GM19452 (cell line): ENCODE measurements around the gene USP1.
A peak's percentile ranks its signal among the peaks of the same experiment; 100 is the strongest.

Source experiments
- ATAC-seq: cut with Tn5 transposase; IDR thresholded peaks from one replicate; pipeline ENCODE4 v1.9.1; 2021; ENCODE audit not compliant: unreplicated experiment

Gene USP1

GRCh38 chr1:62436466-62437272, at the start of gene USP1:
Gene USP1 (plus strand): TSS chr1:62437049. CDS start chr1:62439868, 2,819 bp downstream.
- ATAC-seq, result peak; percentile 72

GRCh38 chr1:62389531-62389930, 47.3 kb upstream of the USP1 start:
- no peak for ATAC-seq

- ATAC-seq, result no peak
Measured at GRCh38 chr1:62390071-62390470, 46.8 kb upstream of the USP1 start.

GRCh38 chr1:62391369-62391971, 45.4 kb upstream of the USP1 start:
- peak; percentile 60 for ATAC-seq

- no peak for ATAC-seq
Measured at GRCh38 chr1:62392951-62393350, 43.9 kb upstream of the USP1 start.

GRCh38 chr1:62394646-62395045, 42.2 kb upstream of the USP1 start:
- no peak for ATAC-seq

- ATAC-seq, result no peak
Measured at GRCh38 chr1:62395291-62395690, 41.6 kb upstream of the USP1 start.

GRCh38 chr1:62396871-62397270, 40.0 kb upstream of the USP1 start:
- ATAC-seq, result no peak

GRCh38 chr1:62397301-62397700, 39.5 kb upstream of the USP1 start:
- no peak for ATAC-seq

- no peak for ATAC-seq
Measured at GRCh38 chr1:62398377-62398776, 38.5 kb upstream of the USP1 start.

- ATAC-seq, result no peak
Measured at GRCh38 chr1:62401034-62401760, 35.7 kb upstream of the USP1 start.

- no peak for ATAC-seq
Measured at GRCh38 chr1:62405247-62405646, 31.6 kb upstream of the USP1 start.

- ATAC-seq, result no peak
Measured at GRCh38 chr1:62406576-62406975, 30.3 kb upstream of the USP1 start.

GRCh38 chr1:62407398-62408009, 29.3 kb upstream of the USP1 start:
- no peak for ATAC-seq

GRCh38 chr1:62415687-62416086, 21.2 kb upstream of the USP1 start:
- no peak for ATAC-seq

- no peak for ATAC-seq
Measured at GRCh38 chr1:62417351-62417999, 19.4 kb upstream of the USP1 start.

GRCh38 chr1:62420214-62420613, 16.6 kb upstream of the USP1 start:
- no peak for ATAC-seq

GRCh38 chr1:62423580-62424242, 13.1 kb upstream of the USP1 start:
- ATAC-seq, result no peak

- no peak for ATAC-seq
Measured at GRCh38 chr1:62424411-62424810, 12.4 kb upstream of the USP1 start.

- no peak for ATAC-seq
Measured at GRCh38 chr1:62425041-62425440, 11.8 kb upstream of the USP1 start.
